Right ventricle myocardium superior (tissue), 1 donor: ENCODE measurements around the gene APH1B. TPM values are rescaled to one million over a fixed set of nuclear protein-coding genes. Genes with fewer than 3 reads are reported as not detected.
"Not testable (repeated sequence)": the region's sequence is repeated elsewhere in the genome, so short reads cannot be mapped to it uniquely, and the experiment has no call there.

Experiments used
- ATAC-seq: fragments of 200-7000 bp; cut with Tn5 transposase; one replicate; pipeline ENCODE4 v1.9.1; 2020; ENCODE audit warnings: mild to moderate bottlenecking; ENCODE audit not compliant: poor library complexity
- DNase-seq: peaks from one replicate; pipeline ENCODE4 v3.0.0-alpha.2; 2020
- intact Hi-C: fragments of 100-400 bp; cut with DNase I; formaldehyde crosslinking; loops from one replicate; pipeline ENCODE4 v1.11.2; 2022
- total RNA-seq: library from RNA; stranded (reverse); fragmentation: NEBNext Ultra II Directional; extraction: Animal tissue kit (Norgen Biotek cat#: 25700); gene quantifications from one replicate; pipeline ENCODE4 v1.2.1, GENCODE V29; 2021
- donor health status: DM: no; HTN: yes; CAD: no; lungs with severe emphysema.

The APH1B gene
- total RNA-seq, 1 donor from 2014 or later: 7.1 TPM

DNA sequence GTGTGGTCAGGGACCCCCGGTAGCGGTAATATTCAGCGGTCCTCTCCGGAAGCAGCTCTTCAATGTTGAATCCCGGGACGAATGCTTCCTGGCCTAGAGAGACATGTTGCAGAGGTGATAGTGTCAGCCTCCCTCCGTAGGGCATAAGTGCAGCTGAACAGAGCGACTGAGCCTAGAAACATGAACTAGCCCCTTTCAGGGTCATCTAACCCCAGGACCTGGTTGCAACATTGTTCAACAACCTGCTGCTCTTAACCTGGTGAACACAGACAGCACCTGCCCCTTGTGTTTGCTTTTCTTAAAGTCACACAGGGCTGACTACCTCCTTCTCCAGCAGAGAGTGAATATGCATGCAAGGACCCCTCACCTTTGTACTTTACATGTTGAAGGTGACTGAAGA, 62.9 kb downstream of the APH1B start:
- DNase-seq (no peak), ATAC-seq (no peak)
- intact Hi-C loops: no loop called here

DNA sequence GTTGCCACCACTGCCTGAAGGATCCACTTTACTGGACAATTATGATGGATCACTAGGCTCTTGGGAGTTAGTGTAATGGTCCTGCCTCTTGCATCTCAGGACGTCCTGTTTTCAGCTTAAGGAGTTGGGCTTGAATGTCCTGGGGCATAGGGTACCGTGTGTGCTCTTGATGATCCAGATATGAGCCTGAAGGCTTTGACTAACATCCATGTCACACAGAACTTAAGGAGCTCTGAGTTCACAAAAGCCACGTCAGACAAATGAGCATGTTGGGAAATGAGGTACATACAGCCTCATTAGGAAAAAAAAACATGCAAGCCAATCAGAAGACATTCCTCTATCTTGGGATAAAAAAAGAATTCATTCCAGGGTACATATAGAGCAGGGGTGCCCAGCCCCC, 63.5 kb downstream of the APH1B start:
- ATAC-seq (no peak), DNase-seq (no peak)
- intact Hi-C loops: no loop called here

DNA sequence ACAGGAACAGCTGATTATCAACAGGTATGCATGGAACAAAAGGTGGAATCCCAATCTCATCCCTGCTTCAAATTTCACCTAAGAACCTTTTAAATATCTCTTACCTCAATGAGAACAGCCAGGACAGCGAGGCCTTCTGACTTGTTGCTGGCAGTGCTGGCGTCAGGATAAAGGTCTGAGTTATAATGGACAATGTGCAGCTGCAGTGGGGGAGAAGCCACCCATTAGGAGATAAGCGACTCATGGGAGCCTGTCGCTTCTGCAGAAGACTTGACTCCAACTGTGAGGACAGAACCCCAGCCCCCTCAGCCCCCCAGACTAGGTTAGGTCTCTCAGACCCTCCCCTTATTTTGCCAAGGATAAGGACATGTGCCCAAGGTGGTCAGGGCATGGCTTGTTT, 64.5 kb downstream of the APH1B start:
- ATAC-seq: no peak
- no peak for DNase-seq
- intact Hi-C loops: no loop called here

DNA sequence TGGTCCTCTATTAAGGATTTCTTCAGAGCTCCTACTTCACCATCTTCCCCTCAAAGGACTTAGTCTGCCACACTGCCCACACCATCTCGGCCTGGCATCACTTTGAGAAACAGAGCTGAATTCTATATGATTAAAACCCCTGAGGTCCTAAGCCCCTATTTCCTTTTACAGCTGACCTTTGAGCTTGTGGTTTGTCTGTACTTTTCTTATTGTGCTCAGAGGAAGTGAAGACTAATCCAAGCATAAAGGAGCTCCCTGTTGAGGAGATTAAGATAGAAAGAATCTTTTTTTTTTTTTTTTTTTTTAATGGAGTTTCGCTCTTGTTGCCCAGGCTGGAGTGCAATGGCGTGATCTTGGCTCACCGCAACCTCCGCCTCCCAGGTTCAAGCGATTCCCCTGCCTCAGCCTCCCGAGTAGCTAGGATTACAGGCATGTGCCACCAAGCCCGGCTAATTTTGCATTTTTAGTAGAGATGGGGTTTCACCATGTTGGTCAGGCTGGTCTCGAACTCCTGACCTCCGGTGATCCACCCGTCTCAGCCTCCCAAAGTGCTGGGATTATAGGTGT, 65.7 kb downstream of the APH1B start:
- DNase-seq, ATAC-seq, intact Hi-C loops: not testable (repeated sequence)

DNA sequence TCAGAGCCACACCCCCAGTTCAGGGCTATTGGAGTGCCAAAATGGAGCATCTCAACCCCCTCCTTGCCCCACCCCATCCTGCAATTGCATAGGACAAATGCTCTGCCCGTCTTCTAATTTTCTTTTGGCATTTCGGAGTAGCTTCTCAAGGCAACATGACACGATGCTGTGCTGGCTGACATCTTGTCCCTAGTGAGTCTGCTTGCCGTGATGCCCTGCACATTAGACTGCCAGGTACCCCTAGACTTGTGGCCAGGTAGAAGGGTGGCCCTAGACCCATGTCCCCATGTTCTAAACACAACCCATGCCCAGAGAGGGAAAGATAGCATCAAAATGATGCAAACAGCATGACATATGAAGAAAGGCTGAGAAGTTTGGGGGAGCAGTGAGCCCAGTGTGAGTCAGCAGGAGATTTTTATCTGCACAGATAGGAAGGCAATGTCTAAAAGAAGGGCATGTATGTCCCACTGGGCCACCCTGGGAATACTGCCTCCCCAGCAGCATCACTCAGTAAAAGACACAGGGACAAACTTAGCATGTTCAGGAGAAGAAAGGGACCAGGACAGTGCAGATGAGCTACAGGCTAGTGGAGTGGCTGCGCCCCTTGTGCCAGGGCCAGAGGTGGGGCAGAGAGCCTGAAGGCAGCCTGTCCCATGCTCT, 67.5 kb downstream of the APH1B start:
- ATAC-seq (no peak), DNase-seq (no peak)
- intact Hi-C loops: no loop called here

DNA sequence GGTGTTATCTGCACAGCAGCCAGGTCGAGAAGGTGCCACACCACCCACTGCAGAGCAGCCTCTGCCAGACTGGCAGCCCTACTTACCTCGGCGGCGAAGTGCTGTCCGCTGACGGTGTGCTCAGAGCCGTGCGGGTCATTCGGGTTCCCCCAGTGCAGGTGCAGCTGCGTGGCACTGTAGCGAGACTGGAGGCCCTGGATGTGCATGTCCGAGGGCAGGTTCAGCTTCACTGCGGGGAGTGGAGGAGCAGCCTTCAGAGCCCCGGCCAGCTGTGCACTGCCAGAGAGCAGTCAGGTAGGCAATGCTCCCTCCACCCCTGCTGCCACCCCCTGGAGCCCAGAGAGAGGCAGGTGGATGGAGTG, 68.0 kb downstream of the APH1B start:
- intact Hi-C loops: no loop called here
- DNase-seq (no peak), ATAC-seq (no peak)

DNA sequence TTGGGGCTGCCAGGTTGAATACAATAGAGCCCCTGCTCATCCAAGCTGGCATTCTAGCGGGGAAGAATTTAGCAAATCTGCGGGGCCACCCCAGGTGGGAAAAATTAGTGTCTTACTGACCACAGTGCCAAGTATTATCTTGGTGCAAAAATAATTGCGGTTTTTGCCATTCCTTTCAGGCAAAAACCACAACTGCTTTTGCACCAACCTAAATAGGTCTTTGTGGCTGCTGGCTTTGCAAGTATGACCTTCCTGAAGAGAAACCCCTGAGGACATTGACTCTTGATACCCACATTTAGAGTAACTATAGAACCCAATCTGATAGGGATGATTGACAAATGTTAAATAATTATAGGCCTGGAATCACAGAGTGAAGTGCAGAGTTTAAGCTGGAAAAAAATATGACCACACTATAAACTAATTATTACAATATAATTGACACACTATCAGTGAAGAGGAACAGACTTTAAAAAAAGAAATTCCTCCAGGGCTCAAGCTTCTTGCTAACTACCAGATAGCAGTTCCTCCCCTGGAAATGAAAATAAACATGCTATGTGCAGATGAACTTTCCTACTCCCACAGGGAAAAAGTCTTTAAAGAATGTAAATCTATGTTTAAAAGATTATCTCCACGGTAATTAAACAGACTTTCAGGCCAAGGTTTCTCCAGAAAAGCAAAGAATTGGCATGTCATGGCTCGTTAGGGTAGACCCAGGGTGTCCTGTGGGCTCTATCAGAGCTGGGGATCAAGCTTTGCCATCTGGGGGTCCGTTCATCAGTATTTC, 69.9 kb downstream of the APH1B start:
- intact Hi-C loops: no loop called here
- DNase-seq (no peak), ATAC-seq (no peak)

DNA sequence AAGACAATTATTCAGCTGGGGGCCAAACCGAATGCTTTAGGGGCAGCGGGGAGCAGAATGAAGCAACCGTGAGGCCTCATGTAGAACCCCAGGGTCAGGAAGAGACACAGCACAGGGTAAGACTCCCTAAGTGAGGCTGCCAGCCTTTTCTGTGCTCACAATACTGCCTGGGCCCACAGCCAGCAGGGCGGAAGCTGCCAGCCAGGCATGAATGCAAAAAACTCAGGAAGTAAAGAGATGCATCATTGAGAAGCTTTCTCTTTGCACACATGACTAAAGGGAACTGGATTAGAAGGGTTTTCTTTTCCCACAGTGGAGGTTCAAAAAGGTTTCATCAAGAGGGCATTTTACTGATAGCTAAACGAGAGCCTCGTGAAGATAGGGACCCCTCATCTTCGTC, 71.0 kb downstream of the APH1B start:
- DNase-seq (peak; percentile 85), ATAC-seq (peak; percentile 51)
- intact Hi-C loops: no loop called here

DNA sequence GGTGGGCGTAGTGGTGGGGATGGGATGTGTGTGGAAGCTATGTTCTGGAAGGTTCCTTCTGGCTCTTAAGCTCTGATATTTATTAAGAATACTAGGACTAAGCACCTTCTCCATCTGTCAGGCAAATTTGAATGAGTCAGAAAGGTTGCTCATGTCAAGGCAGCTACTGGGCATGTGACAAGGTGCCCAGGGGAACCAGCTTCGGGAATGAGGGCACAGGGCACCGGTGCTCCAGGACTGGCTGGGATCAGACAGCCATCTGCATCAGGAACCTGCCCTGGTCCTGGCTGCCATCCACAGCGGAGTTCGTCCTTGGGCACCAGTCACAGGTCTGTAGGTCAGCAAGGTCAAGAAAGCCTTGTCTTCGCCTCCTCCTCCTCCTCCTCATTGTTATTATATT, 71.8 kb downstream of the APH1B start:
- intact Hi-C loops: no loop called here
- ATAC-seq (peak; percentile 17), DNase-seq (peak; percentile 51)

DNA sequence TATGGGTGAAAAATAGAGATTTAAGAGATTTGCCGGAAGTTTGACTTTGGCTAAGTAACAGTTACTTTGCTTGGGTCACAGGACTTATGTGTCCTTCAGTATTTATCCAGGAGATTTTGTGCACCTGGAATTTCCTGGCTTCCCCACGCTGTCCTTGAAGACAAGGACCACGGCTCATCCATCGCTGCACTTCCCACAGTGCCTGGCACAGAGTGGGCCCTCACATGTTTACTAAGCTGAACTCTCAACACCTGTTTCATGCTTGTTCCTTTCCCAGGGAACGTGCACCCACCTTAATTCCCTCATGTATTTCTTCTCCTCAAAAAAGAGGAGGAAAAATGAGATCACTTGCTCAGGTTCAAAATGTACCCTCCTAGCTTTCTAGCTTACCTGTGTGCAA, 72.2 kb downstream of the APH1B start:
- ATAC-seq (no peak), DNase-seq (no peak)
- intact Hi-C loops: no loop called here

DNA sequence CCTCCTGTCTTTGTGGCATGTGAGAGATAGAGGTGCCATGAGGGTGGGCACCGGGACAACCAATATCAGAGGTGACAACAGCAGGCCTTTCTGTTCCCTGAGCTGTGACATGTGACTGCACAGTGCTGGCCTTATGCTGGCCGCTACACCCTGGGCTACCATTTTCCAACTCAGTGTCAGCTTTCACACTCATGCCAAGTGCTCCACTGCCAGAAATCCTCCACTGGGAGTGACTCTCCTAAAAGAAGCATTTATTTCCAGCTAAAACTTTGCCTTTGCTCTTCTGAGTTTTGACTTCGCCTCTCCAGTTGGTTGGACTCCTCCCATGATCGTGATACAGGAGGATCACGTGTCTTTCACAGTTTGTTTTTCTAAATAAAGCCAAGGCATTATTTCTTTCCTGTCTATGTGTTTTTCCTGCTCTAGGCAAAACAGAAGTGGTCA, 72.8 kb downstream of the APH1B start:
- DNase-seq (peak; percentile 81), ATAC-seq (peak; percentile 93)
- intact Hi-C loops: no loop called here

DNA sequence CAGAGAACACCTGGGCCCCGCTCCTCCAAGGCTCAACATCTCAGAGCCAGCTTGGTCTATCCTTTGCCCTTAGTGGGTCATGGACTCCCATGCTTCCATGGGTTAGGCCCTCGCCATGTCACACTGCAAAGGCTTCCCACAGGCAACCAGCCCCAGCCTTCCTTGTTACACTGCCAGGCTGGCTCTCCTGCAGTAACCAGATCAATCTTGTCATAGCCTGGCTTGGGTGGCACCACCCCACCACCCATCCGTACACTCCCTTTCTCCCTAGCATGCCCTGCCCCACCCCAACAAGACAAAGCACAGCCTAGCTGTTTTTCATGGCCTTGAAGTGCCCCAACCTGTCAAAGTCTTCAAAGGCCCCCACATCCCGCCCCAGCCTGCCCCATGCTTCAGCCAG, 73.8 kb downstream of the APH1B start:
- intact Hi-C loops: no loop called here
- no peak for ATAC-seq

DNA sequence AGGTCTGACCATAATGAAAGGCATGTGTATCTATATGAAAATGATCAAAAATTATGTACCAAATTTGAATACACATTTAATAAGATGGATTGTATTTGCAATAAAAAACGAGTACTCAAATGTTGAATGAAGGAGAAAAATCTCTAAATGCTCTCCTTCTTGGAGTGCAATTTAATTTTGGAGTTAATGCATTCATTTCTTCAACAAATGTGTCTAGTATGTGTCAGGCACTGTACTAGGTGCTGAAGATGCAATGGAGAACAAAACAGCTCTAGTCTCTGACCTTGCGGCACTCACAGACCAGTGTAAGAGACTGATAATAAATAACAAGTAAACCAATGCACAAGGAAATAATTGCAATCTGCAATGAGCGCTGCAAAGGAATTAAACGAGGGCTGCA, 75.4 kb downstream of the APH1B start:
- ATAC-seq (no peak), DNase-seq (no peak)
- intact Hi-C loops: no loop called here

More for the DNA sequence above, 73.8 kb downstream of the APH1B start:
- no peak for DNase-seq

DNA sequence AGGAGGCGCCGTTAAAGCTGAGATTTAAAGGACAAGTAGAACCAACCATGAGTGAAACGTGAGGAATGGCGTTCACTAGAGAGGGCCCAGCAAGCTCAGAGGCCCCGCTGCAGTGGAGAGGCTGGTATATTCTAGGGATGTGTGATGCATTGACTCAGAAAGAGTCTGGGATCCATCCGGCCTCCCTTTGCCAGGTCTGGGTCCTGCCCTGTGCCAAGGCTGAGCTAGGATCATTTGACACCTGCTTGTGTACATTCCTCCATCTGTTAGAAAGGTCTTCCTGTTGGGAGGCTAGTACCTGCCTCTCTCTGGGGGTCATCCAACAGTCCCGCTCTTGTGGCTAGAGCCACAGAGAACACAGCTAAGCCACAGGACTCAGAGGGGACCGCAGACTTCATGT, 75.9 kb downstream of the APH1B start:
- no peak for ATAC-seq
- no peak for DNase-seq
- intact Hi-C loops: no loop called here

DNA sequence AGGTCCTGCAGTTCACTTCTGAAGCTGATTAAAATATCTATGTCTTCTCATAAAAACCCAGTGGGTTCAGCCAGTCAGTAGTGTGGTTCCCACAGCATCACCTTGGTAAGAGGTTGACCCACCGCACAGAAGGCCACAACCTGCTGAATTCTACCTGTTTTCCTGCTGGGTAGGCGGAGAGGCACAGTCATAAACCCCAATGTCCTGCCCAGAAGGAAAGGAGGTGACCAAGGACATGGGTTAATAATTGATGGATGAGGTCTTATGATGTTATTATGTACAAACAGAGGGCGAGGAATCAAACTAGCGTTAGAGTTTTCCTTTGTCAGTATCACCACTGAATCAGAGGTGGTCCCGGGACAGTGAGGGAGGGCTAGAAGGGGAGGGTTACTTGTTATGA, 76.5 kb downstream of the APH1B start:
- DNase-seq (no peak), ATAC-seq (no peak)
- intact Hi-C loops: no loop called here

DNA sequence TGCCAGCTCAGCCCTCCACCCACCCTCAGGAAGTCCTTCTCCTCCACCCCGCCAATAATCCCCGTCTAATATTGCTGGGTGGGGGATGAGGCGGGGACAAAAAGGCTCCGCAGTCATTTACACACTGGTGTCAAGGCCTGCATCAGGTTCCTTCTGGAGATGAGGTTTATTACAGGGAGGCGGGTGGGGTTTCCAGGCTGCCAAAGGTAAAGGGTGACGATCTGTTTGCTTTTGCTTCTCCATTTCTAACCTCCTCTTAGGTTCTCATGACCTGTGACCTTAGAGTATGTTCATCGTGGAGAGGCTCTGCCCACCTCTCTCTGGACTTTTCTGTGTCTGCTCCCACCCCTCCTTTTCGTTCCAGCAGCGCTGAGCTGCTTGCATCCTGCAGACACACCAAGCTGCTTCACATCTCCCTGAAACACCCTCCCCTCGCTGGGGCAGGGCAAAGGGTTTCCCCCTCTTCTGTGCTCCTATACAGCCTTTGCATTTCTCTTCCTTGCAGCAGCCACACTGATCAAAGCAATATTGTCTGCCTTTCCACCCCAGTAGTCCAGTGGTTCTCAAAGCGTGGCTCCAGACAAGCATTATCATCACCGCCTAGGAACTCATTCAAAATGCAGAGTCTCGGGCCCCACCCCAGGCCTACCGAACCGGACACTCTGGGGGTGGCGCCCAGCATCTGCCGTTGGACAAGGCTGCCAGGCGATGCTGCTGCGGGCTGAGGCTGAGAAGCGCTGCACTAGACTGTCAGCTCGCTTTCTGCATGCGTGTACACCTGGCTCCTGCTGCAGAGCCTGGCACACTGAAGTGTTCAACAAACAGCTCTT, 77.6 kb downstream of the APH1B start:
- ATAC-seq: no peak

DNA sequence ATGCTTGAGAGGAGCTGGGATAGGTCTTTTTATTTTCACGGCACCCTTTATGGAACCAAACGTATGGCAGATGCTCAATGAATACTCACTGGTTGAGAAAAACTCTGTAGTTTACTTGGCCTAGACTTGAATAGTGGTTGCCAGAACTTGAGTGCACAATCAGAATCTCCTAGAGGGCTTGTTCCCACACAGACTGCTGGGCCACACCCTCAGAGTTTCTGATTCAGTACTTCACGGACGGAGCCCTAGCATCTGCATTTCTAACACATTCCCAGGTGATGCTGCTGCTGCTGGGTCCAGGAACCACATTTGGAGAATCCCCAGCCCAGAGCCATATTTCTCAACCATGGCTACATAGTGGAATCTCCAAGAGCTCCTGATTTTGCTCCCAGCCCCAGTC, 79.7 kb downstream of the APH1B start:
- DNase-seq (no peak), ATAC-seq (no peak)
- intact Hi-C loops: no loop called here

More for the DNA sequence above, 77.6 kb downstream of the APH1B start:
- intact Hi-C loops: no loop called here
- DNase-seq: no peak

DNA sequence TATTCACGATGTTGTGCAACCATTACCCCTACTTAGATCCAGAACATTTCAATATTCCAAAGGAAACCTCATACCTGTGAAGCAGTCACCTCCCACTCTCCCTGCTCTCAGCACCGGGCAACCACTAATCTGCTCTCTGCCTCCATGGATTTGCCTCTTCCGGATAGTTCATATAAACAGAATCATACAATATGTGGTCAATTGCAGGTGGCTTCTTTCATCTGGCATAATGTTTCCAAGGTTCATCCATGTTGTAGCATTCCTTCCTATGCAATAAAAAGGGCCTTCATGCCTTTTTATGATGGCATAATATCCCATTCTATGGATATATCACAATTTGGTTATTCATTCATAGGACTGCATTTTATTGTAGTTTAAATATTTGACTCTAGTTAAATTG, 80.3 kb downstream of the APH1B start:
- DNase-seq (no peak), ATAC-seq (no peak)
- intact Hi-C loops: no loop called here

DNA sequence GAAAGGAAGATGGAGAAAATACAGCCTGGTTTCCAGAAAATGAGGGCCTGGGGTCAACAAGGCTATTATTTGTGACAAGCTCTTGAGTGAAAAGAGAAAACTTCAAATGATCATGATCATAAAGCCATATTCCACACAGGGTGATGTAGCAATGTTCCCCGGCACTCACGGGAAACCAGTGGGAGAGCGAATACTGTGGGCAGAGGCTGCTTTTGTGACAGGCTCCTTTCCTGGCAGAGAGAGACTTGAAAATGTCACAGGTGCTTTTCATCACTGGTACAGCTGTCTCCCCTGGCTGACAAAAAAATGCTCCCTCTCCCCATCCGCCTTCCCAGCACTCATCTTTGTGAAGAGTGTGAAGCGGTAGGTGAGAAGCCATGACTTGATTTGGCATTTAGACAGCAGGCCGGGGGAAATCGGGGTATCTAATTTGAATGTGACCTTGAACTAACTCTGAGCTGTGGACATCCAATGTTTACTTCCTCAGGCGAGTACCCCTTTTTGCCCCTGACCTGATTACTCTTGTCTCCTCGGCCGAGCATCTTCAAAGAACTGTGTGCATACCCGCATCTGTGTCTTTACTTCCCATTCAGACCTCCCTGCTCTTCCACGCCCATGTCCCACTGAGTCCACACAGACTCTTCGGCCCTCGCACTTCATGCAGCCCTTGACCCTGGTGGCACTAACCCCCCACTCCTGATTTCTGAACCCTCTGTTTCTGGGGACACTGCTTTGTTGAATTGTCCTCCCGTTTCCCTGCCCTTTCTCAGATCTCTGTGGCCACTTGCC, 81.0 kb downstream of the APH1B start:
- DNase-seq (no peak), ATAC-seq (no peak)
- intact Hi-C loops: no loop called here
